ENCODE data around the gene DNAH2.
A peak's percentile ranks its signal among the peaks of the same experiment; 100 is the strongest.

The DNAH2 gene, protein sequence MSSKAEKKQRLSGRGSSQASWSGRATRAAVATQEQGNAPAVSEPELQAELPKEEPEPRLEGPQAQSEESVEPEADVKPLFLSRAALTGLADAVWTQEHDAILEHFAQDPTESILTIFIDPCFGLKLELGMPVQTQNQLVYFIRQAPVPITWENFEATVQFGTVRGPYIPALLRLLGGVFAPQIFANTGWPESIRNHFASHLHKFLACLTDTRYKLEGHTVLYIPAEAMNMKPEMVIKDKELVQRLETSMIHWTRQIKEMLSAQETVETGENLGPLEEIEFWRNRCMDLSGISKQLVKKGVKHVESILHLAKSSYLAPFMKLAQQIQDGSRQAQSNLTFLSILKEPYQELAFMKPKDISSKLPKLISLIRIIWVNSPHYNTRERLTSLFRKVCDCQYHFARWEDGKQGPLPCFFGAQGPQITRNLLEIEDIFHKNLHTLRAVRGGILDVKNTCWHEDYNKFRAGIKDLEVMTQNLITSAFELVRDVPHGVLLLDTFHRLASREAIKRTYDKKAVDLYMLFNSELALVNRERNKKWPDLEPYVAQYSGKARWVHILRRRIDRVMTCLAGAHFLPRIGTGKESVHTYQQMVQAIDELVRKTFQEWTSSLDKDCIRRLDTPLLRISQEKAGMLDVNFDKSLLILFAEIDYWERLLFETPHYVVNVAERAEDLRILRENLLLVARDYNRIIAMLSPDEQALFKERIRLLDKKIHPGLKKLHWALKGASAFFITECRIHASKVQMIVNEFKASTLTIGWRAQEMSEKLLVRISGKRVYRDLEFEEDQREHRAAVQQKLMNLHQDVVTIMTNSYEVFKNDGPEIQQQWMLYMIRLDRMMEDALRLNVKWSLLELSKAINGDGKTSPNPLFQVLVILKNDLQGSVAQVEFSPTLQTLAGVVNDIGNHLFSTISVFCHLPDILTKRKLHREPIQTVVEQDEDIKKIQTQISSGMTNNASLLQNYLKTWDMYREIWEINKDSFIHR (N-terminal part only)

DNA sequence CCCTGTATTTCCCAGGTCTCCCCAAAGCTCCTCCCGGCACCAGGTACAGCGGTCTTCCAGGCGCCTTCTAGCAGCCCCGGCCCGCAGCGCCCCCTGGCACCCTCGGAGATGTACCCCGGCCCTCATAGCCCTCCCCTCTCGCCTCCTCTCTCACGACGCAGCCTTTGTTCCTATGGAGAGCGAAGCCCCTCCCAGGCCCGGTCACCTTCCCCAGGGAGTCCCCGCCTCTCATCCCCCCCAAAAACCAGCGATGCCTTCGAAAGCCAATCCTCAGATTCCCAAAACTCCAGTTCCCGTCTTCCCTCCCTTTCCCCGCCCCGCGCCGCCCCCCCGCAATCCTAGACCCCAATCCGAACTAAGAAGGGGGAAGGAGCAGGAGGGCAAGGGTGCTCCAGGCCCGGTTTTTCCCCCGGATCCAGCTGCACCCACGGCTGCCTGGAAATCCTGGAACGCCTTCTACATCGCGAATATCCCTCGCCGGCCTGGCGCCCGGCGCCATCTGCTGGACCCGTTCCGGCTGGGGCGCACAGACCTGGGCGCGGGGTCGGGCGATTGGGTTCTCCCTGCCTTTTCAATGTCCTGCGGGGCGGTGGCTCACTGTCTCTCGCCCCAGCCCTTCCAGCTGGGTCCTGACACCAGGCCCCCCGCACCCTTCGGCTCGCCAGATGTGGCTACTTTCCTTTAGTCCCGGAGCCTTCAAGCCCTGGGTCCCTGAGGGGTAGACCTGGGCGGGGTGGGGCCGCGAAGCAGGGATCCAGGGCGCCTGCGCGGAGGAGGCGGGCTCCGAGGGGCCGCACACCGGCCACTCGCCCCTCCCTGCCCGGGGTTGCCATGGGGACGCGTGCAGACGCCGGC is at the start of gene DNAH2:
Gene DNAH2 (plus strand): TSS at position 844 of the 855 bp plus-strand sequence. CDS start 1,991 bp downstream, outside the sequence.
- DNase-seq (ENCODE audit: low read depth in 2 of 2, low spot score in 1 of 2) = no peak

DNA sequence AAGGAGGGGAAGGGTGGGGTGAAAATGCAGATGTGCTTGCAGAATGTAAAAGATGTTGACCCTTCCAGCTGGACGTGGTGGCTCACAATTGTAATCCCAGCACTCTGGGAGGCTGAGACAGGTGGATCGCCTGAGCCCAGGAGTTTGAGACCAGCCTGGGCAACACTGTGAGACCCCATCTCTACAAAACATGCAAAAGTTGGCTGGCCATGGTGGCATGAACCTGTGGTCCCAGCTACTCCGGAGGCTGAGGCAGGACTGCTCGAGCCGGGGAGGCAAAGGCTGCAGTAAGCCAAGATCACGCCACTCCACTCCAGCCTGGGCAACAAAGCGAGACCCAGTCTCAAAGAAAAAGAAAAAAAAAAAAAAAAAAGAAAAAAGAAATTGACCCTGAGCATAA is 49.1 kb upstream of the DNAH2 start:
- no peak for DNase-seq (ENCODE audit: low read depth in 2 of 2, low spot score in 1 of 2)

DNA sequence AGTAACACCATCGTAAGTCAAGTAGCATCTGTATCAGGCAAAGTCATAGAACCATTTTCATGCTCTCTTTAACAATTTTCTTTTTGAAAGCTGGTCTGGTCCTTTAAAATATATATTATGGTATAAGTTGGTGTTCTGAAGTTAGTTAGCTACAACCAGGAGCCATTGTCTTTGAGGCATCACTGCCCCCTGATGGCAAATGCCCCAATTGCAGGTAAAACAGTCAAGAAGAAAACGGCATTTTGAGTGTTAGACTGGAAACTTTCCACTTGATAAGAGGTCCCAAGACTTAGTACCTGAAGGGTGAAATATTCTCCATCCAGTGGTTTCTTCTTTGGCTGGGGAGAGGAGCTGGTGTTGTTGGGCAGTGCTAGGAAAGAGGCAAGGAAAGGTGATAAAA is 44.3 kb upstream of the DNAH2 start:
- no peak for DNase-seq (ENCODE audit: low read depth in 2 of 2, low spot score in 1 of 2)

DNA sequence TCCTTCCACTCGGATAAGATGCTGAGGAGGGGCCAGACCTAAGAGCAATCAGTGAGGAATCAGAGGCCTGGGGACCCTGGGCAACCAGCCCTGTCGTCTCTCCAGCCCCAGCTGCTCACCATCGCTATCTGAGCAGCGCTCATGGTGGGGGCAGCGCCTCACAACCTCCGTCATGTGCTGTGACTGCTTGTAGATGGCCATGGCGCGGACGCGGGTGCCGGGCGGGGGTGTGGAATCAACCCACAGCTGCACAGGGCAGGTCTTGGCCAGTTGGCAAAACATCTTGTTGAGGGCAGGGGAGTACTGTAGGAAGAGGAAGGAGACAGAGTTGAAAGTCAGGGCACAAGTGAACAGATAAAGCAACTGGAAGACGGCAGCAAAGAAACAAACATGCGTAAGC is 42.6 kb upstream of the DNAH2 start:
- no peak for DNase-seq (ENCODE audit: low read depth in 2 of 2, low spot score in 1 of 2)

DNA sequence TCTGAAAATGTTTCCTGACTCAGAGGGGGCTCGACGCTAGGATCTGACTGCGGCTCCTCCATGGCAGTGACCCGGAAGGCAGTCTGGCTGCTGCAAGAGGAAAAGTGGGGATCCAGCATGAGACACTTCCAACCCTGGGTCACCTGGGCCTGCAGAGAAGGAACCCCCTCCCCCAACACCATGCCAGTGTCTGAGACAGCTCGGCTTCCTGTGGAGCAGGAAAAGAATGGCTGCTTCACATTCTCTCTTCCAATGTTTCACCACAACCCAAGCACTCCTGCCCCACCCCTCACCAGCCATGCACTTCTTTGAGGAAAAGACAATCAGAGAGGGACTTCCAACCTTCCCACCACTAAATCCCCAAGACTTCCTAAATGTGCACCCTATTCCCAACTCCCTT is 41.0 kb upstream of the DNAH2 start:
- DNase-seq (ENCODE audit: low read depth in 2 of 2, low spot score in 1 of 2) = no peak

DNA sequence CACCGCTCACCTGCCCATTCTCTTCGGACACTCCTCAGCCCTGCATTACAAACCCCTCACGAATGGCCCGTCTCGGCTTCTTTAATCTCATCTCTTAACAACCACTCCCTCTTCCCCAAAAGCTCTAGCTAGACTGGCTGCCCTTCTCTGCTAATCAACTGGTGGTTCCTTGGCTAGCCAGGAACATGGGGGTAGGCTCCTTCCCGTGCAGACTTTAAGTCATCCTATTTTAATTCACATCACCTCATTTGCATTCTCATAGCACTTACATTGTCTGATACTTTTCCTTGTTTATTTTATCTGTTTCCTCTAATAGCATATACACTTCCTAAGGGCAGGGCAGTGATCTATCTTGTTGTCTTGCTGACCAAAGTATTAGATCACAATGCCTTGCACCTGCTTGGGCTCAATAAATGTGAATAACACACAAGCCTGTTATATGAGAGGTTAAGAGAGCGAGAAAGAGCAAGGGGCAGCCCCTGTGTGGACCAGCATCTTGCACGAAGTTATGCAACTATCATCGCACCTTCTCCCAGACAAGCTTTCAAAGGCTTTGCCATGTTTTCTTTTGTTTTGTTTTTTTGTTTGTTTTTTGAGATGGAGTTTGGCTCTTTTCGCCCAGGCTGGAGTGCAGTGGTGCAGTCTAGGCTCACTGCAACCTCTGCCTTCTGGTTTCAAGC is 40.0 kb upstream of the DNAH2 start:
- no peak for DNase-seq (ENCODE audit: low read depth in 2 of 2, low spot score in 1 of 2)

DNA sequence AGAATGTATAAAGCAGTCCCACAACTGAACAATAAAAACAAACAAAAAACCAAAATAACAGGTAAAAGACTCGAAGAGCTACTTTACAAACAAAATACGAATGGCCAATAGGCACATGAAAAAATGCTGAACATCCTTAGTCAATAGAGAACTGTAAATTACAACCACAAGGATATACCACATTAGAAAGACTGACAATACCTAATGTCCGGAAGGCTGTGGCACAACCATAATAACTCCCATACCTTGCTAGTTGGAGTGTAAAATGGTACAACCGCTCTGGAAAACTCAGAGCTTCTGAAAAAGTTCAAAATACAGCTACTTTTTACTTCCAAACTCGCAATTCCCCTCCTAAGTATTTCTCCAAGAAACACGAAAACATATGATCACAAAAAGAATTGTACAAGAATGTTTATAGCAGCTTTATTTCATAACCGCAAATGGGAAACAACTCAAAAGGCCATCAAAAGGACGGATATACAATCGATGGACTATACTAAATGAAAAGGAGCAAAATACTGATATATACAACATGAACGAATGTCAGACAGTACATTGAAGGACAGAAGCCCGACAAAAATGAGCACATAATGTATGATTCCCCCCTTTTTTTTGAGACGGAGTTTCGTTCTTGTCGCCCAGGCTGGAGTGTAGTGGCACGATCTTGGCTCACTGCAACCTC is 32.6 kb upstream of the DNAH2 start:
- DNase-seq (ENCODE audit: low read depth in 2 of 2, low spot score in 1 of 2) = no peak

DNA sequence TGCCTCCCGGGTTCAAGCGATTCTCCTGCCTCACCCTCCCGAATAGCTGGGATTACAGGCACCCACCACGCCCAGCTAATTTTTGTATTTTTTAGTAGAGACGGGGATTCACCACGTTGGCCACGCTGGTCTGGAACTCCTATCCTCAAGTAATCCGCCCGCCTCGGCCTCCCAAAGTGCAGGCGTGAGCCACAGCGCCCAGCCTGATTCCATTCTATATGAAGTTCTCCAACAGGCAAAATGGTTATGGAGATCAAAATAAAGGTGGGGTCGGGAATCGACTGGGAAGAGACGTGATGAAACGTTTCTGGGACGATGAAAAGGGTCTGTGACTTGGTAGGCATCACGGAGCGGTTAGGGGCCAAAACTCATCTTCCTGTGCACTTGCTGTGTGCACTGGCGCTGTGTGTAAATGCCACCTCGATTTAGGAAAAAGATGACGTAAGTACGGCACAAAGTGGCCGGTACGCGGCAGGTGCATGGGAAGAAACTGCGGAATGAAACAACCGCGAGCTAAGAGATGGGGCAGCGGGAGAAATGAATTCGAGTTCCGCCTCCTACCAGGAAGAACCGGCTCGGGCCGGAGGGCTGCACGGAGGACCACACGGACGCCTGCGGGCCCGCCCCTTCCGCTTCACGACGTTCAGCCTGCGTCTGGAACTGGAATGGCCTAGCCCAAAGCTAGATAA is 31.9 kb upstream of the DNAH2 start:
- DNase-seq (ENCODE audit: low read depth in 2 of 2, low spot score in 1 of 2) = peak; percentile 72 to 75

DNA sequence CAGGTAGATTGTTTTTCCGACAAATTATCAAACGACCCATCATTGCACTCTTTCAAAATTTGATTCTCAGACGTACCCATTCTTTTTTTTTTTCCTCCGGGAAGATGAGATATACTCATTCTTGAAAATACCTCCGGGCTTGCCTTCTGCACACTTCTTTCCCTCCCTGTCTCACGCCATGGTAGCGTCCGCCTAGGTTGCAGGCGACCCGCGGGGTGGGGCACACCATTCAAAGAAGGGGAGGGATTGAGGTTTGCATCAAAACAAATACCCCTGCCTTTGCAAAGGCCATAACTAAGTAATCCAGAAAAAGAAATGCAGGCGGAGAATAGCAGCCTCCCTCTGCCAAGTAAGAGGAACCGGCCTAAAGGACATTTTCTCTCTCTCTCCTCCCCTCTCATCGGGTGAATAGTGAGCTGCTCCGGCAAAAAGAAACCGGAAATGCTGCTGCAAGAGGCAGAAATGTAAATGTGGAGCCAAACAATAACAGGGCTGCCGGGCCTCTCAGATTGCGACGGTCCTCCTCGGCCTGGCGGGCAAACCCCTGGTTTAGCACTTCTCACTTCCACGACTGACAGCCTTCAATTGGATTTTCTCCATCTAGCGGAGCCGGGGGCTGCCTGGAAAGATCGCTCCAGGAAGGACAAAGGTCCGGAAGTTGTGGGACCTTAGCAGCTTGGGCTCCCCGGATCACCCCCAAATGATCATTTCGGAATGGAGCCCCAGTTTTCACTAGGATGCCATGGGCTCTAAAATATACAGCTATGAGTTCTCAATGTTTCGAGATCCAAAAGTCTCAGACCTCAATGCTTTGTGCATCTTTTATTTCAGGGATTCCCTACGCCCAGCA is 31.1 kb upstream of the DNAH2 start:
- DNase-seq (ENCODE audit: low read depth in 2 of 2, low spot score in 1 of 2) = peak; percentile 46 to 63

DNA sequence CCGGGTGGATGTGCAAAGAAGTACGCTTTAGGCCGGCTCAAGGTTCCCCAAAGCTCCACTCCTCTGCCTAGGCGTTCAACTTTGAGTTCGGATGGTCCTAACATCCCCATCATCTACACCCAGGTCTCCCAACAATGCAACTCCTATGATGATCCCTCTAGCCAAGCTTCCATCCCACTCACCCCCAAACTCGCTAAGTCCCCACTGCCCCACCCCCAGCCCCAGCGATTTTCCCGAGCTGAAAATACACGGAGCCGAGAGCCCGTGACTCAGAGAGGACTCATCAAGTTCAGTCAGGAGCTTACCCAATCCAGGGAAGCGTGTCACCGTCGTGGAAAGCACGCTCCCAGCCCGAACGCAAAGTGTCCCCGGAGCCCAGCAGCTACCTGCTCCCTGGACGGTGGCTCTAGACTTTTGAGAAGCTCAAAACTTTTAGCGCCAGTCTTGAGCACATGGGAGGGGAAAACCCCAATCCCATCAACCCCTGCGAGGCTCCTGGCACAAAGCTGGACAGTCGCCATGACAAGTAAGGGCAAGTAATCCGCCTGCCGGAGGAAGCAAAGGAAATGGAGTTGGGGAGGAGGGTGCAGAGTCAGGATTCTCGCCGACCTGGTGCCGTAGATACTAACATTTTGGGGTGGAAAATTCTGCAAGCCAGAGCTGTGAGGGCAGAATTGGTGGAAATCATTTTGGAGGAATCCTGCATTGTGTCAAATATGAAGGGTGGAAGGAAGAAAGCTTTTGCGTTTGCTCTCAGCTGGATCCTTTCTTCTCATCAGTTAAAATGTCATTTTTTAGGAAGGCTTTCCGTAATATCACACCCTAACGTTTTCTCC is 30.3 kb upstream of the DNAH2 start, which contains the start of gene TP53:
Gene TP53 (minus strand): TSS at position 419 of the 836 bp plus-strand sequence. CDS start 10,896 bp downstream, outside the sequence.
- DNase-seq (ENCODE audit: low read depth in 2 of 2, low spot score in 1 of 2) = peak; percentile 70 to 76

DNA sequence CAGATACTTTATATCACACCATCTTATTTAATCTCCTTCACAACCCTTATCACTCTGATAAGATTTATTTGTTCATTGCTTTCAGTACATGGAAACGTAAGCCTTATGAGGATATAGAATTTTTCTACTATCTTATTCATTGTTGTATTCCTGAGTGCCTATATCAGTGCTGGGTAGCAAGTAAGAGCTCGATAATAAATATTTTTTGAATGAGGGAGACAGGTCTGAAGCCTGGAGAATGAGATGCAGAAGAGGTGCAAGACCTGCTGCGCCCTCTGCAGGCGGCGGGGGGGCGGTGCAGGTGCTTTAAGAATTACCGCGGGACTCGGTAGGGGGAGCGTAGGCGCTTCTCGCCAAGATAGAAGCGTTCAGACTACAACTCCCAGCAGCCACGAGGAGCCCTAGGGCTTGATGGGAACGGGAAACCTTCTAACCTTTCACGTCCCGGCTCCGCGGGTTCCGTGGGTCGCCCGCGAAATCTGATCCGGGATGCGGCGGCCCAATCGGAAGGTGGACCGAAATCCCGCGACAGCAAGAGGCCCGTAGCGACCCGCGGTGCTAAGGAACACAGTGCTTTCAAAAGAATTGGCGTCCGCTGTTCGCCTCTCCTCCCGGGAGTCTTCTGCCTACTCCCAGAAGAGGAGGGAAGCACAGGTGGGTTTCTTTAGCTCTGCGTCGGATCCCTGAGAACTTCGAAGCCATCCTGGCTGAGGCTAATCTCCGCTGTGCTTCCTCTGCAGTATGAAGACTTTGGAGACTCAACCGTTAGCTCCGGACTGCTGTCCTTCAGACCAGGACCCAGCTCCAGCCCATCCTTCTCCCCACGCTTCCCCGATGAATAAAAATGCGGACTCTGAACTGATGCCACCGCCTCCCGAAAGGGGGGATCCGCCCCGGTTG is 29.4 kb upstream of the DNAH2 start, which contains the start of gene WRAP53:
Gene WRAP53 (plus strand): TSS at position 570 of the 900 bp plus-strand sequence. CDS start 172 bp downstream, at position 742.
- DNase-seq (ENCODE audit: low read depth in 2 of 2, low spot score in 1 of 2) = peak; percentile 88 to 94

DNA sequence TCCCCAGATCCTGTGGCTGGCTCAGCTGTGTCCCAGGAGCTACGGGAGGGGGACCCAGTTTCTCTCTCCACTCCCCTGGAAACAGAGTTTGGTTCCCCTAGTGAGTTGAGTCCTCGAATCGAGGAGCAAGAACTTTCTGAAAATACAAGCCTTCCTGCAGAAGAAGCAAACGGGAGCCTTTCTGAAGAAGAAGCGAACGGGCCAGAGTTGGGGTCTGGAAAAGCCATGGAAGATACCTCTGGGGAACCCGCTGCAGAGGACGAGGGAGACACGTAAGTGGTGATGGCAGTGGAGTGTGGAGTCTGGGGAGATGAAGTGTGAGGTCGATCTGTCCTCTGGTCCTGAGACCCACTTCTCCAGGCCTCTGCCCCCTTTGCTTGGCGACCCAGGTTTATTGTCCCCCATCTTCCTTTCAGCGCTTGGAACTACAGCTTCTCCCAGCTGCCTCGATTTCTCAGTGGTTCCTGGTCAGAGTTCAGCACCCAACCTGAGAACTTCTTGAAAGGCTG is 28.7 kb upstream of the DNAH2 start:
- no peak for DNase-seq (ENCODE audit: low read depth in 2 of 2, low spot score in 1 of 2)

DNA sequence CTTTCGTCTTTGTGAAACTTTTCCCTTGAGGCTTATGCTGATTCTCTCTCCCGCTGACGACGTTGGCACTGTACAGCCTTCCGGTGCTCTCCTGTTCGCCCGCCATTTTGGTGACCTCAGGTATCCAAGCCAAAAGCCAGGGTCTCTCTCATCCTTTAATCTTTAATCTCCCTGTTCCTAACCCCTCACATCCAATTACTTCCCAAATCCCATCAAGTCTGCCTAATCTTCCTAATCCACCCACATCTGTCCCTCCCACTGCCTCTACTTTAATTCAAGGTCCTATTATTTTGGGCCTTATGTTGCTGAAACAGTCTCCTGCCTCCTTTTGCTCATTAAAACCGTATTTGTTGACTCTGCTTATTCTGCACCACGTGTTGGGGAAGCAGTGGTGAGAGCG is 22.0 kb upstream of the DNAH2 start:
- no peak for DNase-seq (ENCODE audit: low read depth in 2 of 2, low spot score in 1 of 2)

DNA sequence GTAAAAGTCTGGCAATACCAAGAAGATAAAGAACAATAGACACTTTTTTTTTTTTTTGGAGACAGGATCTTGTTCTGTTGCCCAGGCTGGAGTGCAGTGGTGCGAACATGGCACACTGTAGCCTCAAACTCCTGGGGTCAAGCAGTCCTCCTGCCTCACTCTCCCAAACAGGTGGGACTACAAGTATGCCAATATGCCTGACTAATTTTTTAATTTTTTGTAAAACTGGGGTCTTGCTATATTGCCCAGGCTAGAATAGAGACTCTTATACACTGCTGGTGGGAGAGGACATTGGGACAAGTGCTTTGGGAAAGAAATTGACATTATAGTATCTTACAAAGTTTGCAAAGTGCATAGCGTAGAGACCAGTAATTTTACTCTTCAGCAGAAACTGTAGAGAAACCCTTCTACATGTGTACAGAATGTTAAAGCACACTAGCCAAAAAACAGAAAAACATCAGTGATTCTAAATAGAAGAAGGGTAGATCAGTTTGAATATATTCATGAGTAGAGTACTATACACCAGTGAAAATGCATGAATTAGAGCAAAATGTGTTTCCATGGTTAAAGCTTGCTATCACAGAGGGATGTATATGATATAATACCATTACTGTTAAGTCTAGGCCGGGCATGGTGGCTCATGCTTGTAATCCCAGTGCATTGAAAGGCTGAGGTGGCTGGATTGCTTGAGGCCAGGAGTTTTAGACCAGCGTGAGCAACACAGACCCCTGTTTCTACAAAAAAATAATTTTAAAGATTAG is 19.5 kb upstream of the DNAH2 start:
- DNase-seq (ENCODE audit: low read depth in 2 of 2, low spot score in 1 of 2) = no peak

DNA sequence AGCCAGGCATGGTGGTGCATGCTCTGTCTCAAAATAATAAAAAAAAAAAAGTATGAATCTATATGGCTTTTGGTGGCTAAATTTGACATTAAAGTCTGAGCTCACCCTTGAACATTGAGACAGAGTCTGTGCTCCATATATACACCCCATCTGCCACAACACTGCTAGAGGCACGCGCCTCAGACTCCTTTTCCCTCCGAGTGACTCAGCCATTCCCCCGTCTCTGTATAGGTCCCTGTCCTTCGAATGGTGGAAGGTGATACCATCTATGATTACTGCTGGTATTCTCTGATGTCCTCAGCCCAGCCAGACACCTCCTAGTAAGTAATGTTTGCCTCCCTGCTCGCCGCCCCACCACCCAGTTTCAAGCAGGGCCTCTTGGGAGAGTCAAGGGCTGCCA is 17.0 kb upstream of the DNAH2 start:
- DNase-seq (ENCODE audit: low read depth in 2 of 2, low spot score in 1 of 2) = no peak

All from stimulated activated CD8-positive, alpha-beta memory T cell treated with anti-CD3 and anti-CD28 coated beads, Interleukin-4, amount 100 ng/mL, for 4 hours (primary cell).